Neural progenitor cell (in vitro differentiated cells): ENCODE measurements around the gene ASB15. TPM values are rescaled to one million over a fixed set of nuclear protein-coding genes. Genes with fewer than 3 reads are reported as not detected.

Source experiments
- DNase-seq: peaks from one replicate; pipeline ENCODE4 v3.0.0-alpha.2; 2016; ENCODE audit warnings: low spot score
- H2AFZ ChIP-seq: fragments of 200-600 bp; sonication (generic); replicated peaks from 2 replicates; pipeline ENCODE4 v1.6.1; 2016; ENCODE audit warnings: antibody characterized with exemption
- H3F3A ChIP-seq: fragments of 200-600 bp; sonication (generic); 2 replicates; pipeline ENCODE4 v1.6.1; 2016; ENCODE audit warnings: antibody characterized with exemption, low read depth
- H3K27ac ChIP-seq: fragments of 200-600 bp; sonication (generic); 2 replicates; pipeline ENCODE4 v1.5.1; 2016; ENCODE audit warnings: mild to moderate bottlenecking
- H3K27me3 ChIP-seq: fragments of 200-600 bp; sonication (generic); 2 replicates; pipeline ENCODE4 v1.6.1; 2016; ENCODE audit warnings: mild to moderate bottlenecking, moderate library complexity
- H3K36me3 ChIP-seq: fragments of 200-600 bp; sonication (generic); 2 replicates; pipeline ENCODE4 v1.5.1; 2016
- H3K4me1 ChIP-seq: fragments of 200-600 bp; sonication (generic); 2 replicates; pipeline ENCODE4 v1.6.1; 2016; ENCODE audit warnings: mixed run types
- H3K4me2 ChIP-seq: fragments of 200-600 bp; sonication (generic); 2 replicates; pipeline ENCODE4 v1.6.1; 2016
- H3K4me3 ChIP-seq: fragments of 200-600 bp; sonication (generic); 2 replicates; pipeline ENCODE4 v1.5.1; 2016
- H3K79me2 ChIP-seq: fragments of 200-600 bp; sonication (generic); 2 replicates; pipeline ENCODE4 v1.6.1; 2016; ENCODE audit warnings: low read depth
- H3K9ac ChIP-seq: fragments of 200-600 bp; sonication (generic); 2 replicates; pipeline ENCODE4 v1.6.1; 2016
- H3K9me3 ChIP-seq: fragments of 200-600 bp; sonication (generic); 2 replicates; pipeline ENCODE4 v1.5.1; 2016; ENCODE audit warnings: low read depth
- H4K20me1 ChIP-seq: fragments of 200-600 bp; sonication (generic); 2 replicates; pipeline ENCODE4 v1.6.1; 2016; ENCODE audit warnings: low read depth
- H3K27ac Mint-ChIP-seq: 3 replicates; pipeline ENCODE4 v1.8.0; 2021; ENCODE audit warnings: mixed read lengths
- H3K27me3 Mint-ChIP-seq: 2 replicates; pipeline ENCODE4 v1.8.0; 2022; ENCODE audit warnings: low read depth, mild to moderate bottlenecking, inconsistent platforms, moderate library complexity, mixed read lengths; ENCODE audit not compliant: insufficient read depth
- H3K36me3 Mint-ChIP-seq: 3 replicates; pipeline ENCODE4 v1.8.0; 2021; ENCODE audit warnings: mixed read lengths
- H3K4me1 Mint-ChIP-seq: 3 replicates; pipeline ENCODE4 v1.8.0; 2021; ENCODE audit warnings: mixed read lengths
- H3K4me3 Mint-ChIP-seq: 3 replicates; pipeline ENCODE4 v1.8.0; 2021; ENCODE audit warnings: mild to moderate bottlenecking, moderate library complexity, mixed read lengths
- H3K9me3 Mint-ChIP-seq: 3 replicates; pipeline ENCODE4 v1.8.0; 2020; ENCODE audit warnings: mixed read lengths
- EZH2 ChIP-seq: fragments of 200-600 bp; sonication (generic); IDR thresholded peaks from 2 replicates; pipeline ENCODE4 v1.6.1; 2017; ENCODE audit warnings: antibody characterized with exemption, mild to moderate bottlenecking, moderate library complexity
- EZH2phosphoT487 ChIP-seq: fragments of 200-600 bp; sonication (generic); IDR thresholded peaks from 2 replicates; pipeline ENCODE4 v1.6.1; 2017; ENCODE audit warnings: antibody characterized with exemption
- total RNA-seq: library from RNA; depleted of rRNA; stranded (reverse); fragments of >200 nt; gene quantifications from 2 replicates; pipeline ENCODE4 v1.2.3, GENCODE V29; 2015; ENCODE audit warnings: low replicate concordance
- TF ChIP-seq, protein P1 (sequence below): fragments of 200-600 bp; sonication (generic); IDR thresholded peaks from 2 replicates; pipeline ENCODE4 v1.5.1; 2017; ENCODE audit warnings: antibody characterized with exemption, mild to moderate bottlenecking

ASB15 gene
- total RNA-seq, 1 donor from 2014 or later = not detected

DNA sequence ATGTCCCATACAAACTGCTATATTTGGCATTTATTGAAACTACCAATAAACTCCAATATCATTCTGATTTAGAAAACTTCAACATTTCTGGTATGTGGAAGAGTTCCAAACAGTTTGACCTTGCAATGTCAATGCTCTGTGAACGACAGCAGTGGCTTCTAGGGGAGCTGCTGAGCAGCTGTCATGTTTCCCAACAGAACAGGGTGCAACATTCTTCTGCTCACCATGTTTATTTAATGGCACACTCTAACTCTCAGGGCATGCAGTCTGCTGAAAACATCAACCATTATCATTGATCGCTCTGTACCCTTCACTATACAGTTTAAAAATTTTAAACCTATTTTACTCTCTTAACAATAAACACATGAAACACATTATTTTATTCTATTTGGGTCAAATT lies 79.9 kb downstream of the ASB15 start:
- Mint-ChIP-seq H3K4me1 (no peaks in the 10 kb centered on the region), H3K4me3 (no peak overlapping the region), H3K9me3 (no peaks in the 10 kb centered on the region), H3K27ac (no peak overlapping the region), H3K27me3 (no peaks in the 10 kb centered on the region), H3K36me3 (peaks cover 12% of the 10 kb centered on the region)
- no peak overlapping the region for H3K4me2 ChIP-seq
- no peaks in the 10 kb centered on the region for H3K4me1 ChIP-seq
- DNase-seq = no peak
- H4K20me1 ChIP-seq = no peaks in the 10 kb centered on the region
- no peaks in the 10 kb centered on the region for H3K27me3 ChIP-seq
- no peak overlapping the region for H3K9ac ChIP-seq
- peaks cover 10% of the 10 kb centered on the region for H3F3A ChIP-seq
- H2AFZ ChIP-seq = no peak overlapping the region
- H3K9me3 ChIP-seq = no peaks in the 10 kb centered on the region
- H3K27ac ChIP-seq = no peak overlapping the region
- H3K36me3 ChIP-seq = peaks cover 11% of the 10 kb centered on the region
- no peak overlapping the region for H3K4me3 ChIP-seq
- H3K79me2 ChIP-seq = no peaks in the 10 kb centered on the region
- TF ChIP-seq EZH2phosphoT487 (no peak), EZH2 (no peak)
- TF ChIP-seq, protein P1, sequence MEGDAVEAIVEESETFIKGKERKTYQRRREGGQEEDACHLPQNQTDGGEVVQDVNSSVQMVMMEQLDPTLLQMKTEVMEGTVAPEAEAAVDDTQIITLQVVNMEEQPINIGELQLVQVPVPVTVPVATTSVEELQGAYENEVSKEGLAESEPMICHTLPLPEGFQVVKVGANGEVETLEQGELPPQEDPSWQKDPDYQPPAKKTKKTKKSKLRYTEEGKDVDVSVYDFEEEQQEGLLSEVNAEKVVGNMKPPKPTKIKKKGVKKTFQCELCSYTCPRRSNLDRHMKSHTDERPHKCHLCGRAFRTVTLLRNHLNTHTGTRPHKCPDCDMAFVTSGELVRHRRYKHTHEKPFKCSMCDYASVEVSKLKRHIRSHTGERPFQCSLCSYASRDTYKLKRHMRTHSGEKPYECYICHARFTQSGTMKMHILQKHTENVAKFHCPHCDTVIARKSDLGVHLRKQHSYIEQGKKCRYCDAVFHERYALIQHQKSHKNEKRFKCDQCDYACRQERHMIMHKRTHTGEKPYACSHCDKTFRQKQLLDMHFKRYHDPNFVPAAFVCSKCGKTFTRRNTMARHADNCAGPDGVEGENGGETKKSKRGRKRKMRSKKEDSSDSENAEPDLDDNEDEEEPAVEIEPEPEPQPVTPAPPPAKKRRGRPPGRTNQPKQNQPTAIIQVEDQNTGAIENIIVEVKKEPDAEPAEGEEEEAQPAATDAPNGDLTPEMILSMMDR = no peak

GRCh38 chr7:123682690-123683089 lies 81.1 kb downstream of the ASB15 start:
- peak; percentile 59 for DNase-seq
- peaks cover 11% of the 10 kb centered on the region for H3K36me3 ChIP-seq

GRCh38 chr7:123687161-123687560 lies 85.5 kb downstream of the ASB15 start:
- H3F3A ChIP-seq = peaks cover 10% of the 10 kb centered on the region

More at GRCh38 chr7:123682690-123683089, 81.1 kb downstream of the ASB15 start:
- H3K27me3 ChIP-seq = no peaks in the 10 kb centered on the region
- H3K79me2 ChIP-seq = no peaks in the 10 kb centered on the region
- H3K4me2 ChIP-seq = no peak overlapping the region
- H3K4me3 ChIP-seq = no peak overlapping the region
- H3K9ac ChIP-seq = no peak overlapping the region
- H3K9me3 ChIP-seq = no peaks in the 10 kb centered on the region
- Mint-ChIP-seq H3K36me3 (peaks cover 15% of the 10 kb centered on the region), H3K9me3 (no peaks in the 10 kb centered on the region), H3K4me3 (no peak overlapping the region), H3K27me3 (no peaks in the 10 kb centered on the region), H3K27ac (no peak overlapping the region), H3K4me1 (no peaks in the 10 kb centered on the region)
- TF ChIP-seq EZH2phosphoT487 = no peak
- TF ChIP-seq, protein P1 = peak; percentile 72
- H3K4me1 ChIP-seq = no peaks in the 10 kb centered on the region
- H2AFZ ChIP-seq = no peak overlapping the region
- peaks cover 10% of the 10 kb centered on the region for H3F3A ChIP-seq
- H3K27ac ChIP-seq = no peak overlapping the region
- no peaks in the 10 kb centered on the region for H4K20me1 ChIP-seq

More at GRCh38 chr7:123687161-123687560, 85.5 kb downstream of the ASB15 start:
- no peaks in the 10 kb centered on the region for H3K9me3 Mint-ChIP-seq
- Histone ChIP-seq H3K9ac (no peak overlapping the region), H3K36me3 (peaks cover 13% of the 10 kb centered on the region), H3K27ac (no peak overlapping the region), H3K27me3 (no peaks in the 10 kb centered on the region), H2AFZ (no peak overlapping the region), H3K4me3 (no peak overlapping the region), H3K4me1 (no peaks in the 10 kb centered on the region), H4K20me1 (no peaks in the 10 kb centered on the region), H3K9me3 (no peaks in the 10 kb centered on the region), H3K4me2 (no peak overlapping the region), H3K79me2 (no peaks in the 10 kb centered on the region)
- H3K36me3 Mint-ChIP-seq = peaks cover 14% of the 10 kb centered on the region
- DNase-seq = no peak
- H3K27ac Mint-ChIP-seq = no peak overlapping the region
- TF ChIP-seq, protein P1 = no peak
- H3K4me1 Mint-ChIP-seq = no peaks in the 10 kb centered on the region
- H3K27me3 Mint-ChIP-seq = no peaks in the 10 kb centered on the region
- H3K4me3 Mint-ChIP-seq = no peak overlapping the region
